Measurements from ENCODE around the gene CAPN12.

Gene CAPN12

DNA sequence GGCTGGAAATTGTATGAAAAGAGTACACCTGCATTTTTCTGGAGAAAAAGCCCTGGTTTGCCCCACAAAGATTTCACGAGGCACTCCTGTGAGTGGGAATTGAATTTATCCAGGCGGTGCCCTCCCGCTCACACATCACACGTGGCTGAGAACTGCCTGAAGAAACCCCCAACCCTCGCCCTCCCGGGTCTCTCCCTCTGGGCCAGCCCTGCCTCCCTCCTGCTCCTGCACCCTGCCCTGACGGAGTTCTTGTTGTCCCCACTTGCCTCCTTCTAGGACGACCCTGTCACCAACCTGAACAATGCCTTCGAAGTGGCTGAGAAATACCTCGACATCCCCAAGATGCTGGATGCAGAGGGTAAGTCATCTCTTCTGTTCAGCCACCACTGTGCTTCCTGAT is 35.2 kb downstream of the CAPN12 start:
- H2AFZ ChIP-seq (ENCODE audit: low read length, unreplicated experiment): no peak overlapping the region
- H3K27ac ChIP-seq (ENCODE audit: low read depth, low read length): no peak overlapping the region
- H3K79me2 ChIP-seq (ENCODE audit: control insufficient read depth, insufficient read depth, low read length, unreplicated experiment): peaks cover 17% of the 10 kb centered on the region
- H3K4me3 ChIP-seq (ENCODE audit: low read depth, low read length): no peak overlapping the region
- no peaks in the 10 kb centered on the region for H3K27me3 ChIP-seq (ENCODE audit: insufficient read depth, low read length)
- H3K36me3 ChIP-seq (ENCODE audit: insufficient read depth, low read length): peaks cover 10% of the 10 kb centered on the region; the same call in 1 of the 2 replicates
- peaks cover 48% of the 10 kb centered on the region for H3K4me1 ChIP-seq (ENCODE audit: control insufficient read depth, insufficient read depth, low read length, unreplicated experiment)

DNA sequence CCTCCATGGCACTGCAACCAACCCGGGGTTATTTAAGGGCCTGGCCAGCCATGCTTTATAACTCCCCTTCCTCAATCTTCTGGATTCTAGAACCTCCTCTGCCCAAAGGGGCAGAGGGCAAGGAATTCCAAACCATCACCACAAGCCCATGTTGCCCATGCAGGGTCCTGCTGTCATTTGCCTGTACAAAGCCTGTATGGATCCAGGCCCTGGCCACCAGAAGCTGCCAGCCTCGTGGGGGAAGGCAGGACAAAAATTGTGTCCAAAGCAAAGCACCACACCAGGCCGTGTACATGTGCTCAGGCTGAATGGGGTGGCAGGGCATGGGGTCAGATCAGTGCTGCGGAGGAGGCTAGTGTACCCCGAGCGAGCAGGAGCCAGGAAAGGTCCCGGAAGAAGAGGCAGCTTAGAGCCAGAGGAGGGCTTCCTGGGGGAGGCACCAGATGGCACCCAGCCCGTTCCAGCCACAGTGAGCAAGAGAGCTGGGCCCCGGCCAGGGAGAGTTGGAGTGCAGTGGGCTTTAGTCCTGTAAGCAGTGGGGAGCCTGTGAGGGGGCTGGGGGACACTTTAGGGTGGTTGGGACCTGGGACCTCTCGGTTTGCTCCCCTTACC is 35.8 kb downstream of the CAPN12 start:
- H3K36me3 ChIP-seq (ENCODE audit: insufficient read depth, low read length): peaks cover 10% of the 10 kb centered on the region; the same call in 1 of the 2 replicates
- H3K27me3 ChIP-seq (ENCODE audit: insufficient read depth, low read length): no peaks in the 10 kb centered on the region

DNA sequence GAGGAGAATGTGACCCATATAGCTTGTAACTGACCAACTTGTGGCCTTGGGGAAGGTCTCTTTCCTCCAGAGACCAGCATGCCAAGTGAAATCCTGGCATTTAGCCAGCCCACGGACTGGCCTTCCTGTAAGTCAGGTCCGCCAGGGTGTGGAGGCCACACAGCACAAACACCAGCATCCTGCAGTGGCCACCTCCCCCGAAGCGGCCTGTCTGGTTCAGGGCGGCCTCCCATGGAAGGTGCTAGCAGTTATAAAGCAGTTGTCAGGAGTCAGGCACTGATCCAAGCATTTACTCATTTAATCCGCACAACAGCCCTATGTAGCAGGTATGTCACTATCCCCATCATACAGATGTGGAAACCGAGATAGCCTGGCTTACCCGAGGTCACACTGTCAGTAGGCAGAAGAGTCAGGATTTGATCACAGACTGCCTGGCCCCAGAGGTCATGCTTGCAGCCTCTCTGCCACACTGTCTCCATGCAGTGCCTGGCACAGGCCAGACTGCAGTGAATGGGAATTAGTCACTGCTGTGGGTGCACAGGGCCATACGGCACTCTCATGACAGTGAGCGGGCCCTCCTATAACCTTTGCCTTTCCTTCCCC is 36.7 kb downstream of the CAPN12 start:
- Histone ChIP-seq H3K27me3 (ENCODE audit: insufficient read depth, low read length) (no peaks in the 10 kb centered on the region), H3K4me1 (ENCODE audit: control insufficient read depth, insufficient read depth, low read length, unreplicated experiment) (peaks cover 42% of the 10 kb centered on the region), H3K4me3 (ENCODE audit: low read depth, low read length) (no peak overlapping the region), H2AFZ (ENCODE audit: low read length, unreplicated experiment) (no peak overlapping the region), H3K27ac (ENCODE audit: low read depth, low read length) (no peak overlapping the region), H3K36me3 (ENCODE audit: insufficient read depth, low read length) (peaks cover 10% of the 10 kb centered on the region; the same call in 1 of the 2 replicates), H3K79me2 (ENCODE audit: control insufficient read depth, insufficient read depth, low read length, unreplicated experiment) (peaks cover 17% of the 10 kb centered on the region)

More for the DNA sequence above, 35.8 kb downstream of the CAPN12 start:
- no peak overlapping the region for H3K4me3 ChIP-seq (ENCODE audit: low read depth, low read length)
- H3K27ac ChIP-seq (ENCODE audit: low read depth, low read length): no peak overlapping the region
- H3K79me2 ChIP-seq (ENCODE audit: control insufficient read depth, insufficient read depth, low read length, unreplicated experiment): peaks cover 20% of the 10 kb centered on the region
- no peak overlapping the region for H2AFZ ChIP-seq (ENCODE audit: low read length, unreplicated experiment)
- peaks cover 48% of the 10 kb centered on the region for H3K4me1 ChIP-seq (ENCODE audit: control insufficient read depth, insufficient read depth, low read length, unreplicated experiment)

GRCh38 chr19:38706792-38707511 is 37.3 kb downstream of the CAPN12 start:
- no peak overlapping the region for H2AFZ ChIP-seq (ENCODE audit: low read length, unreplicated experiment)
- peaks cover 10% of the 10 kb centered on the region; the same call in 1 of the 2 replicates for H3K36me3 ChIP-seq (ENCODE audit: insufficient read depth, low read length)
- no peaks in the 10 kb centered on the region for H3K27me3 ChIP-seq (ENCODE audit: insufficient read depth, low read length)
- H3K79me2 ChIP-seq (ENCODE audit: control insufficient read depth, insufficient read depth, low read length, unreplicated experiment): peaks cover 17% of the 10 kb centered on the region
- no peak overlapping the region for H3K27ac ChIP-seq (ENCODE audit: low read depth, low read length)
- H3K4me1 ChIP-seq (ENCODE audit: control insufficient read depth, insufficient read depth, low read length, unreplicated experiment): peaks cover 36% of the 10 kb centered on the region
- H3K4me3 ChIP-seq (ENCODE audit: low read depth, low read length): no peak overlapping the region

GRCh38 chr19:38705197-38706019 is 38.9 kb downstream of the CAPN12 start:
- H3K4me3 ChIP-seq (ENCODE audit: low read depth, low read length): no peak overlapping the region
- no peaks in the 10 kb centered on the region for H3K27me3 ChIP-seq (ENCODE audit: insufficient read depth, low read length)
- peaks cover 23% of the 10 kb centered on the region for H3K79me2 ChIP-seq (ENCODE audit: control insufficient read depth, insufficient read depth, low read length, unreplicated experiment)
- no peak overlapping the region for H3K27ac ChIP-seq (ENCODE audit: low read depth, low read length)
- no peak overlapping the region for H2AFZ ChIP-seq (ENCODE audit: low read length, unreplicated experiment)
- peaks cover 22% of the 10 kb centered on the region for H3K4me1 ChIP-seq (ENCODE audit: control insufficient read depth, insufficient read depth, low read length, unreplicated experiment)
- peaks cover 10% of the 10 kb centered on the region; the same call in 1 of the 2 replicates for H3K36me3 ChIP-seq (ENCODE audit: insufficient read depth, low read length)

- Histone ChIP-seq H3K36me3 (ENCODE audit: insufficient read depth, low read length) (peaks cover 10% of the 10 kb centered on the region; the same call in 1 of the 2 replicates), H3K79me2 (ENCODE audit: control insufficient read depth, insufficient read depth, low read length, unreplicated experiment) (peaks cover 26% of the 10 kb centered on the region), H3K4me1 (ENCODE audit: control insufficient read depth, insufficient read depth, low read length, unreplicated experiment) (peaks cover 17% of the 10 kb centered on the region)
Observed at GRCh38 chr19:38704488-38705026, 39.7 kb downstream of the CAPN12 start.

DNA sequence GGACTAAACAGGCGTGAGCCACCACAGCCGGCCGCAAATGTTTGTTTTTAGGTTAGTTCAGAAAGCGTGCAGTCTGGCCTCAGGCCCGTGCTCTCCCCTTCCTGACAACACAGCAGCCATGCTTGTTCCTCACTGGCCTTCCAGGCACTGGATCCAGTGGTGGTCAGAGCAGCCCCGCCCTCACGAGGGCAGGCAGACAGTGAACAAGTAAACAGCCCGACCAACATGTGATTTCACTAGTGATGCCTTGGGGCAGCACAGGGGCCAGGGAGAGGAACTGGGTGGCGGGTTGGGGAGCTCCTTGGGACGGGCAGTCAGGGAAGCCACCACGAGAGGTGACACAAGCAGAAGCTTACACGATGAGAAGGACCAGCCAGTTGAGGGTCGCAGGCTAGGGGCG is 40.8 kb downstream of the CAPN12 start:
- Histone ChIP-seq H3K4me3 (ENCODE audit: low read depth, low read length) (no peak overlapping the region), H3K27ac (ENCODE audit: low read depth, low read length) (no peak overlapping the region), H3K36me3 (ENCODE audit: insufficient read depth, low read length) (peaks cover 10% of the 10 kb centered on the region; the same call in 1 of the 2 replicates), H2AFZ (ENCODE audit: low read length, unreplicated experiment) (no peak overlapping the region), H3K27me3 (ENCODE audit: insufficient read depth, low read length) (no peaks in the 10 kb centered on the region), H3K4me1 (ENCODE audit: control insufficient read depth, insufficient read depth, low read length, unreplicated experiment) (peaks cover 11% of the 10 kb centered on the region), H3K79me2 (ENCODE audit: control insufficient read depth, insufficient read depth, low read length, unreplicated experiment) (peaks cover 34% of the 10 kb centered on the region)

More at GRCh38 chr19:38704488-38705026, 39.7 kb downstream of the CAPN12 start:
- Histone ChIP-seq H3K4me3 (ENCODE audit: low read depth, low read length) (no peak overlapping the region), H2AFZ (ENCODE audit: low read length, unreplicated experiment) (no peak overlapping the region), H3K27ac (ENCODE audit: low read depth, low read length) (no peak overlapping the region), H3K27me3 (ENCODE audit: insufficient read depth, low read length) (no peaks in the 10 kb centered on the region)

DNA sequence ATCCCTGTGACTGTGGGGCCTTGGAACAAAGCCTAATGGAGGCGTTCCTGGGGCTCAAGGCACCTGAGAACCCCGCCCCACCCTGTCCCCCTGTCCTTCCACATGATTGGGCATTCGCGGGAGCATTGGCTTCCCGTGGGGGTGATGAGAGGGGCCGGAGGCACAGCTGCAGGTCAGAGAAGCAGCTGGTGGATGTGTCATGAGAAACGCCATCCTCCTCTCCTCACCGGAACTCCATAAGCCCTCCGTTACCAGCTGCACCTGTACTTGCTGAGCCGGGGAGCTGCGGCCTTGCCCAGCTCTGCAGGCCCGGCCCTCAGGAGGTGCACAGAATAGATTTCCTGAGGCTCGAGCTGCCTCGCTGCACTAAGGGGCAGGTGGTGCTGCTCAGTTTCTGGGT is 42.0 kb downstream of the CAPN12 start:
- H3K4me1 ChIP-seq (ENCODE audit: control insufficient read depth, insufficient read depth, low read length, unreplicated experiment): peaks cover 5% of the 10 kb centered on the region
- no peak overlapping the region for H3K27ac ChIP-seq (ENCODE audit: low read depth, low read length)
- H3K36me3 ChIP-seq (ENCODE audit: insufficient read depth, low read length): peaks cover 5% of the 10 kb centered on the region; the same call in 1 of the 2 replicates
- H3K27me3 ChIP-seq (ENCODE audit: insufficient read depth, low read length): no peaks in the 10 kb centered on the region
- no peak overlapping the region for H3K4me3 ChIP-seq (ENCODE audit: low read depth, low read length)
- peaks cover 46% of the 10 kb centered on the region for H3K79me2 ChIP-seq (ENCODE audit: control insufficient read depth, insufficient read depth, low read length, unreplicated experiment)
- H2AFZ ChIP-seq (ENCODE audit: low read length, unreplicated experiment): no peak overlapping the region

DNA sequence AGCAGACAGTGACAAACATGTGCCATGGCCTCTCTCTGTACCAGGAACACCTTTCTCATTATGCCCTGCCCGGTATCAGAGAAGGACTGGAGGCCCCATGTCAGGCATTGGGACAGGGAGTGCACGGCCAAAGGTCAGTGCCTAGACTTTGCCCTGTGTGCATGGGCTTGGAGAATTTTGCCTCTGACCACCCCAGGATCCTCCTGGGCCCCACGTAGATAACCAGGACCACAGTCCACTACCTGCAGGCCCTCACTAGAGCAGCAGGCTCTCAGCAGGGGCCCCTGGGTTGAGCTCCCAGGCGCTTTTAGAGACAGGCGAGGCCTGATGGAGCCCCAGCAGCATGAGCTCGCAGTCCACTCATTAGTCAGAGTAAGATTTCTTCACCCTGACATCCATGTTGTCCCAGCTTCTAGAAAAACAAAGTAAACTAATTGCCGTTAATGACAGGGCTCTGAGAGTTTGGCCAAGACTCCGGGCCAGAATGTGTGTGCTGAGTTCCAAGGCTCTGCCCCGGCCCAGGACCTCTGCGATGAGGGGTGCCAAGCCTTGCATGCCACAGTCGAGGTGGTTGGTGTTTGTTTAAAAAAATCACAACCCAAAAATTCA is 42.7 kb downstream of the CAPN12 start:
- no peak overlapping the region for H3K4me3 ChIP-seq (ENCODE audit: low read depth, low read length)
- H2AFZ ChIP-seq (ENCODE audit: low read length, unreplicated experiment): no peak overlapping the region
- no peaks in the 10 kb centered on the region for H3K27me3 ChIP-seq (ENCODE audit: insufficient read depth, low read length)
- no peak overlapping the region for H3K27ac ChIP-seq (ENCODE audit: low read depth, low read length)
- peaks cover 54% of the 10 kb centered on the region for H3K79me2 ChIP-seq (ENCODE audit: control insufficient read depth, insufficient read depth, low read length, unreplicated experiment)
- H3K4me1 ChIP-seq (ENCODE audit: control insufficient read depth, insufficient read depth, low read length, unreplicated experiment): no peaks in the 10 kb centered on the region
- H3K36me3 ChIP-seq (ENCODE audit: insufficient read depth, low read length): 0 out of 2 replicates have a peak, but pooled peaks cover 2% of the 10 kb centered on the region
